ENCODE results near the gene OR51I2. TPM values are rescaled to one million over a fixed set of nuclear protein-coding genes. Genes with fewer than 3 reads are reported as not detected.

OR51I2 gene
- total RNA-seq, 1 experiment from 2014 or later: not detected

- no peak; the same call in 1 of the 2 replicates for TF ChIP-seq ZFX (IDR thresholded peaks at IDR 0.05)
- no peak for TF ChIP-seq REST (IDR thresholded peaks at IDR 0.05; ENCODE audit: low read depth)
- TF ChIP-seq EZH2 (IDR thresholded peaks at IDR 0.05): no peak
- TF ChIP-seq SRF (IDR thresholded peaks at IDR 0.05; ENCODE audit: low read depth): no peak
- peak; percentile 76 for TF ChIP-seq YY1 (IDR thresholded peaks at IDR 0.05; ENCODE audit: extremely low read depth, insufficient replicate concordance, low read depth, low read length)
- TF ChIP-seq EZH2phosphoT487 (IDR thresholded peaks at IDR 0.05; ENCODE audit: borderline replicate concordance): no peak
- TF ChIP-seq SP1 (IDR thresholded peaks at IDR 0.05; ENCODE audit: low read depth): peak; percentile 66; the same call in 1 of the 2 replicates
- 0 out of 2 replicates have a peak, but pooled peaks have one; percentile 28 for TF ChIP-seq JUND (IDR thresholded peaks at IDR 0.05)
- TF ChIP-seq ELF1 (IDR thresholded peaks at IDR 0.05; ENCODE audit: borderline replicate concordance, low read depth): no peak
Observed at GRCh38 chr11:5505363-5506048, 56.4 kb downstream of the OR51I2 start (continued).

Other genes starting within 250 kb of the OR51I2 start
- not detected for gene OR51V1, start 248.6 kb upstream of the OR51I2 start, total RNA-seq (2021; ENCODE audit: unreplicated experiment)
- not detected for gene HBB, start 222.3 kb upstream of the OR51I2 start, total RNA-seq (2021; ENCODE audit: unreplicated experiment)
- not detected for gene HBD, start 214.8 kb upstream of the OR51I2 start, total RNA-seq (2021; ENCODE audit: unreplicated experiment)
- gene HBG1, start 199.5 kb upstream of the OR51I2 start, total RNA-seq (2021; ENCODE audit: unreplicated experiment): 3.6 TPM
- gene HBG2, start 194.5 kb upstream of the OR51I2 start, total RNA-seq (2021; ENCODE audit: unreplicated experiment): 48.1 TPM
- gene HBE1, start 179.4 kb upstream of the OR51I2 start, total RNA-seq (2021; ENCODE audit: unreplicated experiment): 212 TPM
- gene OR51B4, start 147.4 kb upstream of the OR51I2 start, total RNA-seq (2021; ENCODE audit: unreplicated experiment): 43.7 TPM
- gene OR51B2, start 125.0 kb upstream of the OR51I2 start, total RNA-seq (2021; ENCODE audit: unreplicated experiment): 17.1 TPM
- 140 TPM for gene OR51B5, start 105.8 kb upstream of the OR51I2 start, total RNA-seq (2021; ENCODE audit: unreplicated experiment)
- not detected for gene OR51B6, start 97.8 kb upstream of the OR51I2 start, total RNA-seq (2021; ENCODE audit: unreplicated experiment)
- gene OR51M1, start 65.5 kb upstream of the OR51I2 start, total RNA-seq (2021; ENCODE audit: unreplicated experiment): not detected
- not detected for gene OR51Q1, start 27.2 kb upstream of the OR51I2 start, total RNA-seq (2021; ENCODE audit: unreplicated experiment)
- gene OR51I1, start 7.8 kb upstream of the OR51I2 start, total RNA-seq (2021; ENCODE audit: unreplicated experiment): 23.1 TPM
- not detected for gene OR52D1, start 39.4 kb downstream of the OR51I2 start, total RNA-seq (2021; ENCODE audit: unreplicated experiment)
- not detected for gene UBQLN3, start 60.6 kb downstream of the OR51I2 start, total RNA-seq (2021; ENCODE audit: unreplicated experiment)
- gene UBQLNL, start 67.4 kb downstream of the OR51I2 start, total RNA-seq (2021; ENCODE audit: unreplicated experiment): not detected
- not detected for gene OR52H1, start 99.2 kb downstream of the OR51I2 start, total RNA-seq (2021; ENCODE audit: unreplicated experiment)
- gene OR52B6, start 131.6 kb downstream of the OR51I2 start, total RNA-seq (2021; ENCODE audit: unreplicated experiment): not detected
- gene TRIM6, start 147.3 kb downstream of the OR51I2 start, total RNA-seq (2021; ENCODE audit: unreplicated experiment): 3.0 TPM
- 0.42 TPM for gene TRIM34, start 175.7 kb downstream of the OR51I2 start, total RNA-seq (2021; ENCODE audit: unreplicated experiment)
- gene TRIM5, start 235.8 kb downstream of the OR51I2 start, total RNA-seq (2021; ENCODE audit: unreplicated experiment): 13.7 TPM
- 0.61 TPM for gene TRIM22, start 240.5 kb downstream of the OR51I2 start, total RNA-seq (2021; ENCODE audit: unreplicated experiment)

Data from HCT116 (cell line).